Activated CD4-positive, alpha-beta T cell treated with anti-CD3 and anti-CD28 coated beads, Interleukin-2, Interleukin-4, amounts not matched to agents 100 ng/mL and 50 ng/mL, durations not matched to agents 16 hours and 8 hours (primary cell): ENCODE results near the gene SNX5.
"Not testable (repeated sequence)": the region's sequence is repeated elsewhere in the genome, so short reads cannot be mapped to it uniquely, and the experiment has no call there.

Experiments
- DNase-seq: peaks from one replicate; pipeline ENCODE4 v3.0.0-alpha.2; 2020; ENCODE audit warnings: low spot score

Gene SNX5

DNA sequence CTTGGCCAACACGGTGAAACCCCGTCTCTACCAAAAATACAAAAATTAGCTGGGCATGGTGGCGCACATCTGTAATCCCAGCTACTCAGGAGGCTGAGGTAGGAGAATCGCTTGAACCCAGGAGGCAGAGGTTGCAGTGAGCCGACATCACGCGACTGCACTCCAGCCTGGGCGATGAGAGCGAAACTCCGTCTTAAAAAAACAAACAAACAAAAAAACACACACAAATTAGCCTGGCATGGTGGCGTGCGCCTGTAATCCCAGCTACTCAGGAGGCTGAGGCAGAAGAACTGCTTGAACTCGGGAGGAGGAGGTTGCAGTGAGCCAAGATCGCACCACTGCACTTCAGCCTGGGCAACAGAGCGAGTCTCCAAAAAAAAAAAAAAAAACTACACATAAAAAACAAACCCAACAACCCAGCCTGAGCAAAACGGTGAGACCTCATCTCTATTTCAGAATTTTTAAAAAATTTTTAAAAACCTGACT lies 8.2 kb downstream of the SNX5 start:
- not testable (repeated sequence) for DNase-seq

DNA sequence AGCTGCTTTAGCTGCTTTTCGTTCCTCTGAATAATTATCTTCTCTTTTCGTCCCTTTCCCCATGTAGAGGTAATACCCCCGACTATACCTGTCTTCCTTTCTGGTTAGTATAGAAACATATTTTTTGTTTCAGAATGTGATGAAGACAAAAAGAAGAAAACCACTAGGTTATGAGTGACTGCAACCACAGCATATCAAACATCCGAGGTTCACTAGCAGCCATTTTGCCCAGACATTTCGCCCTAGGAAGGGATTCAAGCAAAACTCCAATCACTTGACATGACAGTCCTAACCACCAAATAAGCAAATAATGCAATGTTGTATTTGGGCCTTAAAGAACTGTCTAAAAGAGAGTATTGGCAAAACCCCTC lies 9.4 kb downstream of the SNX5 start:
- DNase-seq = no peak

DNA sequence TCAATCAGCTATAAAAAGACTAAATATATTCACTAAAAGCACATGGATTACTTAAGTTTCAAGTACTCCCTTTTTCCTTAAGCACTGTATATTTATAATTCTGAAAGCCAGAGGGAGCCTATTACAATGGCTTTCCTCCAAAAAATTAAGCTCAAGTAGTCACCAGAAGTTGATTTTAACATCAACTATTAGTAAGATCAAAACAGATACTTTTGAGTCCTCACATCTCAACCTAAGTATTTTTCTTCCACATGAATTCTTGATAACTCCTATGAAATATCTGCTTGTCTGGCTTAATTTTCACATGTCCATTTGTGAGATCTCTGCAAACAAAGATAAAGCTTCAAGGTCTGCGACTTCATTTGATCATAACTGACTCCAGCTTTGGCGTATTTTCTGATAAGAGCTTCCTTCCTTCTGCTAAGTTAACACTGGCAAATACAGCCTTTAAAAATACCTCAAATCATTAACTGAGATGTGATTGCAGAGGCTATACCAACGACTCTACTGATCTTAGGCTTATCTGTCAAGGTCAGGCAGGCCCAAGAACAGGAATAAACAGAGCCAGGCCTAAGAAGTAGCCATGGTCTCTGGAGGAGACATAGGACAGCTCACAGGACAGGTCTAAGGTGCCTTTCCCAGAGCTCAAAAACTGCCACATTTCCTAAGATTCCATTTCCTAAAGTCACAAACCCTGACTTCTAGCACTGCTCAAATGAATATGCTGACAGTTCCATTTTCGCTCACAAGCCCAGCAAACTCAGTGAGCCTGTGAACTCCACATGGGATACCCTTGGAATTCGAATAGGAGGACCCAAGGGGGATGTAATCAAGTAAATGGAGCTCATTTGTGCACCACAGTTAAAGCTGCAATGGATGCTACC lies 10.0 kb downstream of the SNX5 start:
- no peak for DNase-seq

DNA sequence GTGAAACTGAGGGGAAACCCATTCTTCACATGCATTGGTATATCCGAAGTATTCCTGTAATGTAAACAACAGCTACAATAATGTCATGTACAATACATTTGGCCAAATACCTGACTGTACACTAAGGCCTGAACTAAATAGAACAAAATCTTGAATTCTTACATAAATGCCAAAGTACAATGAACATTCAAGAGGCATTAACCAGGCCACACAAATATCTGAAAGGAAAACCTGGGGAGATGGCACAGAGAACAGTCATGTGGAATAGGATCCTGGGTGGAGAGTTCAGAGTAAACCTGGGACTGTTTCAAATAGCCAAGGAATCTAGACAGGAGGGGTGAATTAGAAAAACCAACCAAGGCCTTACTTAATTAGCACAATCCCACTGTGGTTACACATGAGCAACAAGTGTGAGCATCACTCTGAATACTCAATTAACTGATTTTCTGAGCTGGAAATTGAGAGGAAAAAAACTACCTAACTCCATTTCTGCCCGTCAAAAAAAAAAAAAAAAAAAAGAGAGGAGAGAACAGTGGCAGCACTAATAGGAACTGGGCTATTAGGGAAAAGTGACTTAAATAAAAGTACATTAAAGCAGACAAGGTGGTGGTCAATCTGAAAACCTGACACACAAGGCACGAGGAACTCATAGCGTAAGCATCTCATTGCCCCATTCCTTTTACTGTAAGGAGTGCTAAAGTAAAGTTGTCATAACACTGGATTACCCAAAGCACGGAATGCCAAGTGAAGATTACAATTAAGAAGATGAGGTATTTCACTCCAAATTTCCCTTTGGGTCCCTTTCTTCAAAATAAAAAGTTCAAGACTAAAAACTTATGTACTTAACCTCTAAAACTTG lies 10.9 kb downstream of the SNX5 start:
- DNase-seq = no peak

DNA sequence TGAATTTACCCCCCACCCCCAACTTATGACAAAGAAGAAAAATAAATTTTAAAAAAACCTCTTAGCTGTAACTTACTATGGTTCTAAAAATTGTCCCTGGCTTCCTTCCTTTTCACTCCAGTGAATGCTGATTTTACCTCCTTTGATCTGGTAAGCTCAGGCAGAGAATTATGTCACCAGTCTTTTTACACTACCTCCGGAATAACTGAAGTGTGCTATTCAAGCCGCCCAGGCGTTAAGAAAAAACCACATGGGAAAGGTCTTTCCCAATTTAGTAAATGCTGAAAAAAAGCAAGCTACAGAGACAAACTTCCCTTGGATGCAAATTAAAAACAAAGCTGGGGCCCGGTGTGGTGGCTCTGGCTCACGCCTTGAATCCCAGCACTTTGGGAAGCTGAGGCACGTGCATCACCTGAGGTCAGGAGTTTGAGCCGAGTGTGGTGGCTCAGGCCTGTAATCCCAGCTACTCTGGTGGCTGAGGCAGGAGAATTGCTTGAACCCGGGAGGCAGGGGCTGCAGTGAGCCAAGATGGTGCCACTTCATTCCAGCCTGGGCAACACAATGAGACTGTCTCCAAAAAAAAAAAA lies 12.4 kb downstream of the SNX5 start:
- DNase-seq = no peak

- no peak for DNase-seq
Observed at GRCh38 chr20:17955302-17955701, 13.3 kb downstream of the SNX5 start.

DNA sequence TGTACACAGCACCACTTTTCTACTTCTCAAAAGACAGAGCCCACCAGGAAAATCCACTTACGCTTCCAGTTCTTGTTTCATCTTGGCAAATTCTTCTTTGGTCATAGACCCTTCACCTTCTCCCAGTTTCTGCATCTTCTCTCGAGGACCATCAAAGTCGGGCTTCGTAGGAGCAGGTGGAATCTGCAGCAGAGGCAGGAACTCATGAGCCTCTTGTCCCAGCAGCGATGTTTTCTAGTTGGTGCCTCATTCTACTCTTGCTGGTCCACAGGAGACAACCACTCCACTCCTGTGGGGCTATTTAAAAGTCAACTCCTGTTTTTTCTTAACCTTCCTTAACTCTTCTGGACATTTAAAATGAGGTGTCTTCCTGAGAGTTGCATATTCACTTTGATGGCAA lies 14.7 kb downstream of the SNX5 start:
- no peak for DNase-seq

DNA sequence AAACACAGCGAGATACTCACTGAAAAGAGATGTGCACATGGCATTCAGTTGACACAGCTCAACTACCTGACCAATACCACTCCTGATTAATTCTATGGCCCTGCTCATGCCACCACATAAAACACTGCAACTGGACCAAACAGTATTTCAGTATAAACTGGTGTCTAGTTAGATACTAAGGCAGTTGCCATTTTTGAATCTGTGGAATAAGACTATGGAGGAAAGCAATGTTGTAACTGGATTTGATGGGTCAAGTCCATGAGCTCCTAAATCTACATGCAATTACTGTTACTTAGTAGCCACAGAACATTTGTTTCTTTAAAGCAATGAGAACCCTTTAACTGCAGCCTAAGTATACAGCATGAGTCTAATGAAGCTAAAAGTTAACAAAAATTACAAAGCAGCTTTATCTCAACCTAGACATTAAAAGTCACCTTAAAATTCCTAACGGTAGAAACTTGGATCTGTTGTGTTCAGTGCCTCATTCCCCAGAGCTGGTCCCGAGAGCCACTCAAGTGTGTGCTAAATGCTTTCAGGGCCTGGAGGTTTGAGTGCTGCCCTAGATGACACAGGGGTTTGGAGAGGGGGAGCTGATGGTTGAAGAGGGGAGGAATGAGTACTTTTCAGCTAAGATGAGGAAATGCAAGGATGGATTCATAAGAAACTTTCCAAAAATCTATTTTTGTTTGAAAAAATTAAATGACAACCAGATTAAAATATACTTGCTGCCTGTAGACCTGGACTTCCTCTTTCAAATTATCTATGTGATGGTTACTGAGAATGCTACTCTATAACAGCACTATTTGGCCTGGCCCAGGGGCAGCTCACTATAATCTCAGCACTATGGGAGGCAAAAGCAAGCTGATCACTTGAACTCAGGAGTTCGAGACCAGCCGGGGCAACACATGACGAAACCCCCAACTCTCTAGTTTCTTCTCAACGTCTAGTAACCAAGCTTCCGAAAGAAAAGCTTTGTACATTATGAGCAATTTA lies 15.6 kb downstream of the SNX5 start:
- DNase-seq = no peak

- no peak for DNase-seq
Observed at GRCh38 chr20:17951323-17951722, 17.3 kb downstream of the SNX5 start.

- DNase-seq = no peak
Observed at GRCh38 chr20:17950670-17951069, 17.9 kb downstream of the SNX5 start.

DNA sequence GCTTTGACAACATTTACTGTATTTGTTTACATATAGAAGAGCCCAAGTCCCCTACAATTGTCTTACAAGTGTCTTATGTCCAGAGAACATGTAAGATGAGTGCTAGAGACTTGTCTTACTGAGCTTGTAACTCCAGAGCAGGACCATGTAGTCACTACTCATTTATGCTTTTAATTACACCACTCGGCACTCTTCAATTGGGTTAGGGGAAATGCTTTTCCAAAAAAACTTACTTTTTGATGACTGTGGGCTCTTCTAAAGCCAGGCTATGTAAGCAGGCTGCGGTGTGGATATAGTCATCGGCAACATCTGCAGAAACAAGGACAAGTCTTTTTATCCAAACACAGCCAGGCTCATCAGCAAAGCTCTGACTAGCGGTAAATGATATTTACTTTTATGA lies 18.7 kb downstream of the SNX5 start:
- DNase-seq = no peak

GRCh38 chr20:17948442-17948841 lies 20.2 kb downstream of the SNX5 start:
- no peak for DNase-seq

GRCh38 chr20:17947474-17947815 lies 21.1 kb downstream of the SNX5 start:
- no peak for DNase-seq

DNA sequence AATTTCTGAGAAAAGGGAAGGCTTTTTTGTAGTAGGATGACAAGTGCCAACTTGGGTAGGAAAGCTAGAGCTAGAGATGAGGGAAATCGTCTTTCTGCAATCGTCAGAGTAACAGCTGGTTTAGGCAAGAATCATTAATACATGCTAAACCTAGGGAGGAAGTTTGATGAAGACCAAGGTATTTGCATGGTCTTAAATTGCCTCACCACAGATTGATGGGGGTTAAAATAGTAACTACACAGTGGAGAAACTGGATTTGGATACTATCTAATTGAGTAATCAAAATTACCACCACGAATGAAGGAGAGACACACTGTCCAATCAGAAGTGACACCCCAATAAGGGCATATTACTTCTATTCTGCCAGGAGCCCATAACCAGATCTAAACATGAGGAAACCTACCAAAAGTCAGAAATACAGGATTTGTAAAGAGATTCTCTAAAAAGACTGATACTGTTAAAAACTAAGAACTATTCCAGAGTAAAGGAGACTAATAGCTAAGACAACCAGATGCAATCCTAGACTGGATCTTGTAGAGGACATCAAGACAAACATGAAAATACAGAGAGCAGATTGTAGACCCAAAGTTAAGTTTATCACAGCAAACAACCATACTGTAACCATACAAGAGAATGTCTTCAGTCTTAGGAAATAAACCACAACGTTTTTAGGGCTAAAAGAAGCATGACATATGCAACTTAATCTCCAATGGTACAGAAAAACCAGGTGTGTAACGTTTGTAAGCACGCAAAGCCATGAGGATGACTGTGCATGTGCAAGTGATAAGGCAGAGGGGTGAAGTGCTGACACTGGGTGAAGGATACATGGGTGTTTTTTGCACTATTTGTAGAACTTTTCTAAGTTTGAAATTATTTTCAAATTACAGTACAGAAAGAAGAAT lies 21.8 kb downstream of the SNX5 start:
- DNase-seq = no peak

- DNase-seq = no peak
Observed at GRCh38 chr20:17946040-17946439, 22.6 kb downstream of the SNX5 start.

- no peak for DNase-seq
Observed at GRCh38 chr20:17944854-17945474, 23.6 kb downstream of the SNX5 start.

DNA sequence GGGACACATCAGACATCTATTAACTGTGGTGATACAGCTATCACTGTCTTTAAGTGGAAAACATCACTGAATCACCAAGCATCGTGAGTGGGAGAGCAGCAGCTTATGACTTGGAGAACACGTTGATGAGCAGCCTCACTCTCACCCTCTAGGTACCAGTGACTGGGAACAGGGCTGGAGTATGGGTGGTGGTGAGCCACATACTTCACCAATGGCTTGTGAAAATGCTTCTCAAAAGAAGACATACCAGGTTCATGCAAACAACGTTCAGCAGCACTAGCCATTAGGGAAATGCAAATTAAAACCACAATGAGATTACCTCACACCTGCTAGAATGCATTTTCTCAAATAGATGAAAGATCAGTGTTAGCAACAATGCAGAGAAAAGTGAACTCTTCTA lies 25.3 kb downstream of the SNX5 start:
- no peak for DNase-seq

DNA sequence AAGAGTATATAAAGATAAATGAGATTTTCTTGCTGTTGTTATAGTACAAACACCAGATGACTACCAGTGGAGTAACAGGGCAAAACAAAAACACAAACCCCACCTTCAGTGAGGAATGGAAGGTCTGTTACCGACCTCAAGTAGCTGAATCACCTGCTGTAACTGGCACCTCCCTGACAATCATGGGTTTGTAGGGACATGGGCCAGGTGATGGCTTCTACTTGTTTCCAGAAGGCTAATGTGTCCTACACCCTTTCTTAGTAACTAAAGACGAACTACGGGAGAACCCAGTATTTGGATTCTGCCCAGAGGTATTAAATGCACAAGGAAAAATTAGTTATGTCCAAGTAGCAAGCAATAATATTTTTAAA lies 26.8 kb downstream of the SNX5 start:
- no peak for DNase-seq

- no peak for DNase-seq
Observed at GRCh38 chr20:17941087-17941825, 27.3 kb downstream of the SNX5 start.
